ENCODE results near the gene HKDC1.
A peak's percentile ranks its signal among the peaks of the same experiment; 100 is the strongest.
"Not testable (repeated sequence)": the region's sequence is repeated elsewhere in the genome, so short reads cannot be mapped to it uniquely, and the experiment has no call there.

HKDC1 gene, protein sequence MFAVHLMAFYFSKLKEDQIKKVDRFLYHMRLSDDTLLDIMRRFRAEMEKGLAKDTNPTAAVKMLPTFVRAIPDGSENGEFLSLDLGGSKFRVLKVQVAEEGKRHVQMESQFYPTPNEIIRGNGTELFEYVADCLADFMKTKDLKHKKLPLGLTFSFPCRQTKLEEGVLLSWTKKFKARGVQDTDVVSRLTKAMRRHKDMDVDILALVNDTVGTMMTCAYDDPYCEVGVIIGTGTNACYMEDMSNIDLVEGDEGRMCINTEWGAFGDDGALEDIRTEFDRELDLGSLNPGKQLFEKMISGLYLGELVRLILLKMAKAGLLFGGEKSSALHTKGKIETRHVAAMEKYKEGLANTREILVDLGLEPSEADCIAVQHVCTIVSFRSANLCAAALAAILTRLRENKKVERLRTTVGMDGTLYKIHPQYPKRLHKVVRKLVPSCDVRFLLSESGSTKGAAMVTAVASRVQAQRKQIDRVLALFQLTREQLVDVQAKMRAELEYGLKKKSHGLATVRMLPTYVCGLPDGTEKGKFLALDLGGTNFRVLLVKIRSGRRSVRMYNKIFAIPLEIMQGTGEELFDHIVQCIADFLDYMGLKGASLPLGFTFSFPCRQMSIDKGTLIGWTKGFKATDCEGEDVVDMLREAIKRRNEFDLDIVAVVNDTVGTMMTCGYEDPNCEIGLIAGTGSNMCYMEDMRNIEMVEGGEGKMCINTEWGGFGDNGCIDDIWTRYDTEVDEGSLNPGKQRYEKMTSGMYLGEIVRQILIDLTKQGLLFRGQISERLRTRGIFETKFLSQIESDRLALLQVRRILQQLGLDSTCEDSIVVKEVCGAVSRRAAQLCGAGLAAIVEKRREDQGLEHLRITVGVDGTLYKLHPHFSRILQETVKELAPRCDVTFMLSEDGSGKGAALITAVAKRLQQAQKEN

DNA sequence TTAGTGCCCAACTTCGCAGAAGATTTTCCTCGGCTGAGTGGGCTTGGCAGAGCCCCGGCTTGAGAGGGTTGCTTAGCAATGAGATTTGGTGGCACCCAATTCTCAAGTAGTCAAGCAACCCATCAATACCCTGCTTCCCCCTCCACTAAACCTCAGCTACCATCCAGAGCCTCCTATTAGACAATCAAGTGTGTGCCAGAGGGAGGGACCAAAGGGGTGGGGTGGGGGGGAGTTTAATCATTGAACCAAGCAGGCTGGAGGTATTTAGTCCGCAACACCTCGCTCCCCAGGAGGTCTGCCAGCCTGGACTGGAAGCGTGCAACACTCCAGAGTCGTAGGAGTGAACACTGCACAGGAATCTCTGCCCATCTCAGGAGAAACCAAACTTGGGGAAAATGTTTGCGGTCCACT lies at the start of gene HKDC1:
Gene HKDC1 (plus strand): TSS at position 292 of the 411 bp plus-strand sequence. CDS start 104 bp downstream, at position 396.
- no peak for DNase-seq (ENCODE audit: low read depth in 2 of 2)

DNA sequence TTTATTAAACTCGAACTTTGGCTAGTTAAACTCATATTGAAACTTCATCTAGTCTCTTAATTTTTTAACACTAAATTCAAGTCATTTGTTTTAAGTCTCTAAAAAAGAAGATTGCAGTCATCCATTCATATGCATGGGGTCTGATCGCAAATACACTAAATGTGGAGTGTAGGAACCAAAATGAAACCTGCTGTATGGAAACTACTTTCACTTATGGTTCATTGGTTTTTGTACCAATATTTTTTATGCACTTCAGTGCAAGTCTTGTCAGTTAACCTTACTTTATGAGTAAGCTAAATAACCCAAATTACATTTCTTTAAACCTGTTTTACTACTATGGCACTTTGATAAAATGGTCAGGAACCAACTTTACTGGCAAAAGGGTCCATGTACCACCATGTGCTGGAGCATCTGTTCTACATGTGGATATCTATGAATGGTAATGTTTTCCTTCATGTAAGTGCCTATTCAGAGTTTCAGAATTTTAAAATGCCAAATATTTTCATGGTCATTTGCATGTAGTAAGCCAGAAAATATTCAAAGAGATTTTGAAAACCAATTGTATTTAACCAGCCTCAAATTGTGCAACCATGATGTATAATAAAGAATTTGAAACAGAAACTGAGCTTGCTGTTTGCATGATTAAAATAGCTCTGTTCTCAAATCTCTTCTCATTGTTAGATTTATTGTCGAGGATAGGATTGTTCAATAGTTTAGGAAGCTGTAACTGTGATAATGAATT lies 47.7 kb upstream of the HKDC1 start:
- no peak for DNase-seq (ENCODE audit: low read depth in 2 of 2)

DNA sequence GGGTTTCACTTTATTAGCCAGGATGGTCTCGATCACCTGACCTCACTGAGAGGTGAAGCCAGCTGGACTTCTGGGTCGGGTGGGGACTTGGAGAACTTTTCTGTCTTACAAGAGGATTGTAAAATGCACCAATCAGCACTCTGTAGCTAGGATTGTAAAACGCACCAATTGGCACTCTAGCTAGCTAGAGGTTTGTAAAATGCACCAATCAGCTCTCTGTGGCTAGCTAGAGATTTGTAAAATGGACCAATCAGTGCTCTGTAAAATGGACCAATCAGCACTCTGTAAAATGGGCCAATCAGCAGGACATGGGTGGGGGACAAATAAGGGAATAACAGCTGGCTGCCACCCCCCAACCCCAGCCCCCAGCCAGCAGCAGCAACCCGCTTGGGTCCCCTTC lies 44.8 kb upstream of the HKDC1 start:
- not testable (repeated sequence) for DNase-seq (ENCODE audit: low read depth in 2 of 2)

DNA sequence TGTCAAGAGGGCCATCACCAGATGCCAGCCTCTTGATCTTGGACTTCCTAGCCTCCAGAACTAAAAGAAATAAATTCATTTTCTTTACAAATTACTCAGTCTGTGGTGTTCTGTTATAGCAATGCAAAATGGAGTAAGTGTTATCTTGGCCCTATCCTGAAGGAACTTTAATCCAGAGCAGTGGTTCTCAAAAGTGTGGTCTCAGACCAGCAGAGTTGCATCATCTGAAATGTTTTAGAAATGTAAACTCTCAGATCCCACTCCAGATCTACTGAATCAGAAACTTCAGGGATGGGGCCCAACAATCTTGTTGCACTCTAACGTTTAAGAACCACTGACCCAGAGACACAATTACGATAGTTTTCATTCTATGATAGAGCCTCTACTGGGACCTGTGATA lies 43.3 kb upstream of the HKDC1 start:
- DNase-seq (ENCODE audit: low read depth in 2 of 2): no peak

DNA sequence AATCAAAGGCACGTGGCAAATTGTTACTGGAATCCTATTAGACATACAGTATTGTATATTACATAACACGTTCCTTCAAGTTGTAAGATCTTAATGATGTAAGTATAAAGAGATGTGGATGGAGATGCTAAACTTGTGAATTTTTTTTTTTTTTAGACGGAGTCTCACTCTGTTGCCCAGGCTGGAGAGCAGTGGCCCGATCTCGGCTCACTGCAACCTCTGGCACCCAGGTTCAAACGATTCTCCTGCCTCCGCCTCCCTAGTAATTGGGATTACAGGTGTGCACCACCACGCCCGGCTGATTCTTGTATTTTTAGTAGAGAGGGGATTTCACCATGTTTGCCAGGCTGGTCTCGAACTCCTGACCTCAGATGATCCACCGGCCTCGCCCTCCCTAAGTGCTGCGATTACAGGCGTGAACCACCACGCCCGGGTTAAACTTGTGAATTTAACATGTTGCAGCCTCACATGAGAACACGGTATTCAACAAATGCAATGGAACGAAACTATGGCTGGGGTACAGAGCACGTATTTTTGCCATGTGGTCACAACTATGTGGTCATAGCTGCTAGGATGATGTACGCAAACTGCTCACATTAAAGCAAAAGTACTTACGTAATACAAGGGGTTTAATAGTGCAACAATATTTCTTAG lies 40.9 kb upstream of the HKDC1 start:
- DNase-seq (ENCODE audit: low read depth in 2 of 2): peak in 1 of 2 donors; percentile 6

DNA sequence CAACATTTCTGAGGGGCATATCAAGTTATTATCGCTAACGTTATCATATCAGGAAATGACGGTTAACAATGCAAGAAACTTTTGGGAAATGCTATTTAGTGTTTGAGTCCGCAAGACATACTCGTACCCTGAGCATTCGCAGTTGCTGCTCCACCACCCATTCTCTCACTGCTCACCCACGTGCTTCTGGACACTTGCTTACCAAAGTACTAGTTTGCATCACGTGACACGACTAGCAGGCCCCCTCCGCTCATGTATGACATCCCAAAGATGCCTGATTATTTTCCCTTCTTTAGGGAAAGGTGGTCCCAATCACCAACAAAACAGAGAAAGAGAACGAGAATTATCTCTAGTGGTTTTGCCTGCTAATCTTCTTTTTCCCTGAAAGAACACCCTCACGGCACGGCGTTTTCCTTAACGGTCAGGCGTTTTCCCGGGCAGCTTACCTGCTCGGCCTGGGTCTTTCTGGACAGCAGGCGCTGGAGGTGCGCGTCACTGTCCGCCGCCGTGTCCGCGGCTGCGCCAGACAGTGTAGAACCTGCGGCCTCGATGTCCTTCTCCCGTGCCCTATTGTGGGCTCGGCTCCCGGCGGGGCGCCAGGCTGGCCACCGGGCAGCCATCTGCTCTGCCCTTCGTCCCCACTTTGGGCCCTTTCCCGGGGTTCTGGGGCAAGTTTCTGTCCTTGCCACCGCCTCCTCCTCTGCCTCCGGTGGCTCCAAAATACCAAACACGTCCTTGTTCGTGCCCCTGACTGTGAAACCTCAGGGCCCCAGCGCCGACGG lies 40.2 kb upstream of the HKDC1 start, which contains the start of gene SUPV3L1:
Gene SUPV3L1 (plus strand): TSS at position 492 of the 782 bp plus-strand sequence. CDS start 58 bp downstream, at position 550.
- peak; percentile 82 to 85 for DNase-seq (ENCODE audit: low read depth in 2 of 2)

DNA sequence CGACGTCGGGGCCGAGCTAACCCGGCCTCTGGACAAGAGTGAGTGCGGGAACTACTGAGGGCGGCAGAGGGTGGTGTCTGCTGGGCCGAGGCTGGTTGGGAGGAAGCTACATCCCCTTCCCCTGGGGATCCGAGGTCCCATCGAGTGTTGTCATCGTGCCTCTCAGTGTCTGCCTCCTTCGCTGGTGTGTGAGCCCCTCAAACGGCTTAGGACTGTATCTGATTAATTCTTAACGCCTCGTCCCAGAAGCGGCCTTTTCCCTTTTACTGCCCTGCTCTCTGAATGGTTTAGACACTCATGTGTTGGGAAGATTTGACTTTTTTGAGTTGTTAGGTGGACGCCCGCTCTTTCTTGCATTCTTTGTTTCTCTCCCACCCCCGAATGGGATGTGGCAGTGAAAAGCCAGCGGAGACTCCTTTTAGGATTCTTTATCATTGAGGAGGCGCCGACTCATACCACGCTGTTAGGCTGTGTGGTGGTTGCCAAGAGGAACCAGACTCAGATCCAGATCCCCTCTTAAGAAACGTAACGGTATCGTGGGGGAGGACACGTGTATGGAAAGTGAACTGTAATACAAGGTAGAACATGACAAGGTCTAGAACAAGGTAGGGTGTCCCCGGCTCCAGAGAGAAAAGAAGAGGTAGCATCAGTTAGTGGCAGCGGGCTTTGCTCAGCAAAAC lies 39.5 kb upstream of the HKDC1 start:
- peak in 1 of 2 donors; percentile 6 for DNase-seq (ENCODE audit: low read depth in 2 of 2)

DNA sequence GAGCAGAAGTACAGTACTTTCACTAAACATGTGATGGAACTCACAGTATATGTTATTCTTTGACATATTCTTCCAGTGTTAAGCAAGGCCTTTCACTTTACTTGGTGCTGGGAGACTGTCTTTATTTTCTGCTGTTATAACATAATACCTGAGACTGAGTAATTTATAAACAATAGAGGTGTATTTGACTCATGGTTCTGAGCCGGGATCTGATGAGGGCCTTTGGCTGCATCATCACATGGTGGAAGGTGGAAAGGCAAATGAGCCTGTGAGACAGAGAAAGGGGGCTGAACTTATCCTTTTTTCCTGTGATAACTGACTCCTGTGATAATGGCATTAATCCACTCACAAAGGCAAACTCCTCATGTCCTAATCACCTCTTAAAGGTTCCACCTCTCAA lies 38.7 kb upstream of the HKDC1 start:
- DNase-seq (ENCODE audit: low read depth in 2 of 2): no peak

DNA sequence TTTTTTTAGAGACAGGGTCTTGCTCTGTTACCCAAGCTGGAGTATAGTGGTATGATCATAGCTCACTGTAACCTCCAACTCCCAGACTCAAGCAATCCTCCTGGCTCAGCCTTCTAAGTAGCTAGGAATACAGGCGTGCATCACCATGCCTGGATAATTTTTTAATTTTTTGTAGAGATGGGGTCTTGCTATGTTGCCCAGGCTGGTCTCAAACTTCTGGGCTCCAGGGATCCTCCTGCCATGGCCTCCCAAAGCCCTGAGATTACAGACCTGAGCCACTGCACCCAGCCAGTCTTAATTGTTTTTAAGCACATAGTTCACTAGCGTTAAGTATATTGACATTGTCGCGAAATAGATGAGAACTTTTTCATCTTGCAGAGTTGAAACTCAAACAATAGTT lies 38.1 kb upstream of the HKDC1 start:
- DNase-seq (ENCODE audit: low read depth in 2 of 2): no peak

DNA sequence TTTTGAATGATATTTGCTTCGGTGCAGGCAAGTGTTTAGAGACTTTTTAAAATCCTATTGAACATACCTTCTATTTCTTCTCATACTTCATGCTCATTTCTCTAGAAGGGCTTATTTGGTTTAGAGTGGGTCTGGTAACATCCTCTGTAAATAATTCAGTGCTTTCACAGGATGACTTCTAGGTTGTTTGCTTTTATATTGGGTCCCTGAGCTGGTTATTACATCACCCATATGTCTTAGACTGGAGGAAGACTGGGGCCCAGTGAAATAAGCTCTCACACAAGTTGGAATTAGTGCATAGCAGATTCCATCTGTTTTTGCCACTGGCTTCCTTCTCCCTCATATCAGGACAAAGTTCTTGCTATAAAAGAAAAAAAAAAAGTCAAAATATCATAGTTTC lies 33.6 kb upstream of the HKDC1 start:
- no peak for DNase-seq (ENCODE audit: low read depth in 2 of 2)

DNA sequence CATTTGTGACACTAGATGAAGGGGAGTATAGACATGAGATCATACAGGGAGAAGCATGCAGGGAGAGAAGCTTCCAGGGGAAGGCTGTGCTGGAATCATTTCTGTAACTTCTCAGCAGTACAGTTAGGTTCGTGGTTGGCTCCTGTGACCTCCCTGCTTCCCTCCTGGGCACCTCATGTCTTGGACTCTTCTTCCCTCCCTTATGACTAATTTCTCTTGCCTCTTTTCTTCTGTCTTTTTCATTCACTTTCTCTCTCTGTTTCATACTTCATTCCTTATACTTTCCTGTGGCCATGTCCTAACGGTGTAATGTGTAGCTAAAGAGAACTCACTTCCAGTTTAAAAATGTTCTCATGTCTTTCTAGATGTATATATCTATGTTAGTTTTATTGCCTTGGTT lies 19.1 kb upstream of the HKDC1 start:
- DNase-seq (ENCODE audit: low read depth in 2 of 2): no peak

DNA sequence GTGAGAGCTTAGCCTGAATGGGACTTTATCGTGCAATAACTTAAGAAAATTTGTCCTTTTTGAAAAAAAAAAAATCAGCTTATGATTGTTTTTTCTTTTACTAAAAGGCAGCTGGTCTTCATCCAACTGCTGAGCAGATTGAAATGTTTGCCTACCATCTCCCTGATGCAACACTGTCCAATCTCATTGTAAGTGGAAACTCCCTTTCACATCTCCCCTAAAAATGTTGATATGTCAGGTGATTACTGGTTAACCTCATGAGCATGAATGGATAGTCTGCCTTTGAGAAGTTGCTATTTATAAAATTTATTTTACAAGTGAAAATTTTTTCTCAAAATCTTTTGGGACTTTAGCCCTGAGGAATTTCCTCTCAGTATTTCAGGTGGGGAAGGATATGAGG lies 17.8 kb upstream of the HKDC1 start:
- DNase-seq (ENCODE audit: low read depth in 2 of 2): no peak

DNA sequence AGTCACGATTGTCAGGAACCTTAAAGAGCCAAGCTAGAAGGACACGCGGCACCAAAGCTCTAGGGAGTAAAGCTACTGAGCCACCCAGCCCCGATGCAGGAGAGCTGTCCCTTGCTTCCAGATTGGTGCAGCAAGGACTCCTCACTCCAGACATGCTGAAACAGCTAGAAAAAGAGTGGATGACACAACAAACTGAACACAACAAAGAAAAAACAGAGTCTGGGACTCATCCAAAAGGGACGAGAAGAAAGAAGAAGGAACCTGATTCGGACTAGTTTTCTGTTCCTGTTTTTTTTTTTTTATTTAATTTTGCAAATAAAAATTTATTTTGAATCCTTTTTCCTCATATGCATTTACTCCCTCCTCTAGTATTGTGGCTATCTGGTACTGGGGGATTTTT lies 11.4 kb upstream of the HKDC1 start:
- DNase-seq (ENCODE audit: low read depth in 2 of 2): no peak

DNA sequence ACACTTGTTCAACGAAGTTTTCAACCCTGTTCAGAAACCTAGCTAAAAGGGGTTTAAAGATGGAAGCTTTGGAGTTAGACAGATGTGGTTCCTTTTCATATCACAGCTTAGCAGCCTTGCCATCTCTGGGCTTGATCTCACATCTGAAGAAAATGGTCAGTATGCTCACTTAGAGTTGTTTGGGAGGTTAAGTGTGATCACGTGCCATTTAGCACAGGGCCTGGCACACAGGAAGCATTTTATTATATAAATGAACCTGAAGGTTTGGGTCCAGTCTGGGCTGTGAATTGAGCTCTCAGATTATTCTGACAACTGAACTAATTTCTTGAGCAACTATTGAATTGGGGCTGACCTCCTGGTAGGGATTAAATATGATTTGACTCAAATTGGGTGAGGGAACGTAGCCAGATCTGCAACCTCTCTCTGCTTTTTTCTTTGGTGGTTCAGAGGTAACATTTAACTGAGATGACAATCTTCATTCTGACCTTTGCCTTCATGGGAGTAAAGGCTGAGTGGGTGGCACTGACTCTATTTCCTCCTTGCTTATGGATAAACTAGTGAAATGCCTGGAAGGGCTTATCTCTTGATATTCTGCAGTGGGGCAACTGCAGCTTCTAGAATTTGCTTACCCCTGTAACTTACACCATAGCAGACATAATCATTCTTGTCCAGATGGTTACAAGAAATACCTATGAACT lies 10.2 kb upstream of the HKDC1 start:
- no peak for DNase-seq (ENCODE audit: low read depth in 2 of 2)

DNA sequence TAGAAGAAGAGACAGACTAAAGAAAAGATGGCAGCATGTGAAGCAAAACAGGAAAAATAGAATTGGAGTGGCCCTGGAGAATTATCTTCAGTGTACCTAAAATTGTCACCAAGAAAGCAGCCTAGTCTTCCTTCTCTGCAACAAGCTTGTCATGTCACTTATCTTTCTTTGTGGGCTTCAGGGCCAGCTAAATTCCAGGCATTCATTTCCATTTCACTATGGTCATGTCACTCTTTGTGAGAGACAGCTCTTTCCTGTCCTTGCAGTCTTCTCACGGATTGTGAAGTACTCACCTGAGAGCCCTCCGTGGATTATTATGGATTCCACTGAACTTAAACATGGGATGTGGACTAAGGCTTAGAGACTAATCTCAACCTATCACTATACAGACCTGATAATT lies 9.0 kb upstream of the HKDC1 start:
- DNase-seq (ENCODE audit: low read depth in 2 of 2): no peak

DNA sequence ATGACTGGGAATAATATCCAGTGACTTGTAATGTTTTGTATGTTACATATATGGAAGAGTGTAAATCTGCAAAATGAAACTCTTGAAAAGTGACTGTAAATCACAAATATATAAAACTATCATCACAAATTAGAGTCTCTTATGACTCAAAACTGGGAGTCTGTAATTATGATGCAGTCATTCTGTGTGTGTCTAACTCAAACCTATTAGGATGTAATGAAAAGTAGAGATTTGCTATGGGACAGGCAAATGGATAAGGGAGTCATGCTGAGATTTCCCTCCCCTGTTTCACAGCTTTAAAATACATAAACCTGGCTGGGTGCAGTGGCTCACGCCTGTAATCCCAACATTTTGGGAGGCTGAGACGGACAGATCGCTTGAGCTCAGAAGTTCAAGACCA lies 8.6 kb upstream of the HKDC1 start:
- DNase-seq (ENCODE audit: low read depth in 2 of 2): no peak

DNA sequence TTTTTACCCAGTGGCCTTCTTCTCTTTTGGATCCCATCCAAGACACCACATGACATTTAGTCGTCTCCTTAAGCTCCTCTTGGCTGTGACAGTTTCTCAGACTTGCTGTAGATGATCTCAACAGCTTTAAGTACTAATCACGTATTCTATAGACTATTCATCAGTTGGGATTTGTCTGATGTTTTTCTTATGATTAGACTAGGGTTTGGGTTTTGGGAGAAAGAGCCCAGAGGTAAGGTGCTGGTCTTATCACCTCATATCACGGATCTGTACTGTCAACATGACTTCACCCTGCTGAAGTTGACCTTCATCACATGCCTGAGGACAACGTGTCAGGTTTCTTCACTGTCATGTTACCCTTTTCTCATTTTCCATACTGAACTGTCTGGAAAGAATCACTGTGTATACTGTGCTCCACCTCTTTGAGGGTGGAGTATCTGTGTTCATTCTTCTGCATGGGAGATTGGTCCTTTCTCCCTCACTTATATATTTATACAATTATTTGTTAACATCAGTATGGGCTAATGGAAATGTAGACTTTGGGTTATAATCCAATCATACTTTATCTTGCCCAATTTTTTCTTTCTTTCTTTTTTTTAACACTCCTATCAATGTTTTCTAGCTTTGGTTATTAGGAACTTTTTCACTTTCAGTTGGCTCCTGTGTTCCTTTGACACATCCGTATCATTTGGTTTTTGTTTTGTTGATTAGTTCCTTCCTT lies 6.4 kb upstream of the HKDC1 start:
- no peak for DNase-seq (ENCODE audit: low read depth in 2 of 2)

DNA sequence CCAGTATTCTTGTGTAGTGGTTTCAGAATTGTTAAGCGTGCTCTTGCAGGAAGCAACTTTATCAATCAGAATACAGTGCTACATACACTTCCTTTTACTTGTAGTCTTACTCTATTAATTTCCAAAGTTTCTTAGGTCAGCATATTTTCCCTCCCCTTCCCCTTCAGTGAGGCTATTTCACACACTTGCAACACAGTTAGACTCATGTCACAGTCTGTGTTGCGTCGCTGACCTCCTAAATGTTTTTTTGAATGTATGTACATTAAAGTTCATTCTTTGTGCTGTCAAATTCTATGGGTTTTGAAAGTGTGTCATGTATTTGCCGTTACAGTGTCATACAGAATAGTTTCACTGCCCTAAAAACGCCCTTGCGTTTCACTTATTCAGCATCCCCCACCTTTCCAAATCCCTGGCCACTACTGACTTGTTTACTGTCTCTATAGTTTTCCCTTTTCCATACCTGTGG lies 5.4 kb upstream of the HKDC1 start:
- DNase-seq (ENCODE audit: low read depth in 2 of 2): no peak

All from stimulated activated CD4-positive, alpha-beta T cell treated with anti-CD3 and anti-CD28 coated beads, Interleukin-4, amount 100 ng/mL, for 48 hours (primary cell).